HG03342 (cell line): ENCODE measurements around the gene MICAL1.
"Not testable (repeated sequence)": the region's sequence is repeated elsewhere in the genome, so short reads cannot be mapped to it uniquely, and the experiment has no call there.

Experiments
- ATAC-seq: cut with Tn5 transposase; IDR thresholded peaks from one replicate; pipeline ENCODE4 v1.9.1; 2021; ENCODE audit warnings: mild to moderate bottlenecking, moderate library complexity; ENCODE audit not compliant: unreplicated experiment

The MICAL1 gene

GRCh38 chr6:109477184-109477583 lies 21.6 kb upstream of the MICAL1 start:
- ATAC-seq, result no peak

DNA sequence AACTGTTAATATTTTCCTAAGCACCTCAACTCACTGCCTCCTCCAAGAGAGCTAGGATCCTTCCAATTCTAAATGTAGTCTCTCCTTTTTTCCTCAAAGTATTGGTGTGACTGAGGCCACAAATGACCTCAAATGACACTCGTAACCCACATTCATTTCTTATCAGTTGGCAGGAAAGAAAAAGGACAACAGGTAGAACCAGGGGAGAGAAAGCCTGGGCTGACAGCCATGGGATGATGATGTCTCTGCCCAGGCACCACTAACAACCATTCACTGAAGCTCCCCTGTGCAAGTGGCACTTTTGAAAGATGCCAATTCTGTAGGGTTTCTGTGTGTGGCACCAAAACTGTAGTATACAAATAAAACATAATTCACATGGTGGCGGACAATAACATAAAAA lies 20.1 kb upstream of the MICAL1 start:
- no peak for ATAC-seq

DNA sequence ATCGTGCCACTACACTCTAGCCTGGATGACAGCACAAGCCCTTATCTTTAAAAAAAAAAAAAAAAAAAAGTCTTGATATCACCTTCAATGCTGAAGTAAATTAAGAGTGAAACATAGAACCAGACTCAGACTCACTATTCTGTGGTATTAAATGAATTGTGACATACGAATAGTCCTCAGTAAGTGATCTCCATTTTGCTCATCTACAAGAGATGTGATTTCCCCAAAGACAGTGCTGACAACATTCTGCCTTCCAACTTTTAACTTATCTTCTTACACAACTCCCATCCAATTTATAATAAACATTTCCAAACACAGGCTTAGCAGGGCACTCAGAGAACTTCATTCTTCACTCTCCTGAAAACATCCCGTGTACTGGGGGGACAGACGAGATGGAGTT lies 19.4 kb upstream of the MICAL1 start:
- no peak for ATAC-seq

- no peak for ATAC-seq
Measured at GRCh38 chr6:109473120-109473519, 17.5 kb upstream of the MICAL1 start.

DNA sequence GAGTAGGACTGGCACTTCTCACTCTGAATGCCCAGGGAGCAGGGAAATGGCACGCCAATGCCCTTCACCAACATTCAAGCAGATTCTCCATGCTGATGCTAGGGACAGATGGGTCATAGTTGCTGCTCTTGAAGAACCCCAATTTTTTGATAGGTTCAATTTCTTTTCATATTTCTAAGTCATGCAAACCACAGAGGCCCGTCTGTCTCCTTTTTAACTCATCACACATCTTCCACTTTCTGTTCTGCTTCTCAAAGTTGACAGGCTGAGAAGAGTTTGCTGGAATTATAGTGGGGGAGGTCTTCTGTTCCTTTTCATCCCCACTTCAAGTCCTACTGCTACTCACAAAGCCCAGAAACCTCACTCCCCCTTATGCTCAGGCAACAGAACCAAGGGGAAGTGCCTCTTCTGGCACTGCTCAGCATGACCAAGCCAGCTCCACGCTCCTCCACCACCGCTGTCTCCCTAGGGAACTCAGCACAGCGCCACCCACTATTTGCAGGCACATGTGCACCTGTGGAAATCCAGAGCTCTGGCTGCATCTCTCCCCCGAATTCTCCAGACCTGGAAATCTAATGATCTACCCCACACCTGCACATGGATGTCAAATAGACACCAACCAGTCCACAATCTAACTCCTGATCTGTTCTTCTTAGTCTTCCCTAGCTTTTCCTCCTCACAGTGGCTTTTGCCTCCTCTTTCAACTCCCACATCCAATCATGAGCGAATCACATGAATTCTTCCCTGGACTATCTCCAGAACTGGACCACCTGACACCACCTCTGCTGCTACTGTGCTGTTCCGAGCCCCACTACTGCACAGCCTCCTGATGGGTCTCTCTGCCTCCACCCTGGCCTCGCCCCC lies 16.8 kb upstream of the MICAL1 start:
- ATAC-seq, result peak; percentile 68

DNA sequence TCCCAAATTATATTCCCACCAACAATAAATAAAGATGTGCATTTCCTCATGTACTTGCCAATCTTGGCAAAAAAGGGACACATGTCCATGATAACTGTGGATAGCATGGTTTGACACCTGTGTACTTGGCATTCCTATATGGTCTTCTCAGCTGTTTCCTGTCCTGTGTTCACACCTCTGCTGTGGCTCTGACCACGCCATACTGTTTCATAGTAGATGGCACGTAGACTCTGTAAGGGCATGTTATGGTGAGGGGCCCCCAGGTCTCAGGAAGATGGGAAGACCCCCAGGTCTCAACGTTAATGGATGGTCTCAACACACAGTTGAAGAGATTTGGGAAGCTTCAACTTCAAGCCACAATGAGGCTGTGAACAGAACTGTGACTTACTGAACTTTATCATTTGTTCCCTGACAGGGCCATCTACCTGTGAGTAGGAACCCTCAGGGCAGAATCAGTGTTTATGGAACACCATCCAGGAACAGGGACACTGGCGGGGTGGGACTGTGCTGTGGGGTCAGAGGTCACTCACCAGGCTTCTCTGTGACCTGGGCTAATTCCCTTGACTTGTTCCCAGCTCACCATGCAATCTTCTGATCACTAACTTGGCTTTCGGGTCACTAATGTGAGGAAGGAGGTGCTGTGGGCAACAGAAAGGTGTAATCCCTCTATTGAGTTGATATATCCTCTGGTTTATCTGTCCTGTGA lies 15.7 kb upstream of the MICAL1 start:
- ATAC-seq, result no peak

DNA sequence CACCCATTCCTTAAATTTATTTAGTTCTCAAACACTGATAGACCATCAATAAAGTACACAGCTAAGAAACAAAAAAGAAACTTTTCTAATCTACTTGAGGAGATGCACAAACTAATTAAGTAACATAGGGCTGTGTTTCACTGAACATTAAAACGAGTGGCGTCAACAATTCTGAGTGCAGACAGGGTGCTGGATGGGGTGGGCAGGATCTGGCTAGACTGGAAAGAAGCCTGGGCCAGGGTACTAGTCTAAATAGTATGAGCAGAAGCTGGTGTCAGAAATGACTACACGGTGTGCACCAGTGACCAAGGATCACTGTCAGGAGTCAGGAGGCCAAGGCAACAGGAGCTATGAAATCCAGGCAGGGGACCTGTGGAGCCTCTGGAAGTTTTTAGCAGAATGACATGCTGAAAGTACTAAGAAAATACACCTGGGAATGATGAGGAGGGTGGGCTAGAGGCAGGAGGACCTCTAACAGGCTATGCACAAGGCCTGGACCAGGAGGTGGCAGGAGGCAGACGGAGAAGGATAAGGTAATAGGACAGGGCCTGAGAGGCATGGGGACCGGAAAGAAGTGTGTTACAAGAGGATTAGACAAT lies 14.1 kb upstream of the MICAL1 start:
- no peak for ATAC-seq

DNA sequence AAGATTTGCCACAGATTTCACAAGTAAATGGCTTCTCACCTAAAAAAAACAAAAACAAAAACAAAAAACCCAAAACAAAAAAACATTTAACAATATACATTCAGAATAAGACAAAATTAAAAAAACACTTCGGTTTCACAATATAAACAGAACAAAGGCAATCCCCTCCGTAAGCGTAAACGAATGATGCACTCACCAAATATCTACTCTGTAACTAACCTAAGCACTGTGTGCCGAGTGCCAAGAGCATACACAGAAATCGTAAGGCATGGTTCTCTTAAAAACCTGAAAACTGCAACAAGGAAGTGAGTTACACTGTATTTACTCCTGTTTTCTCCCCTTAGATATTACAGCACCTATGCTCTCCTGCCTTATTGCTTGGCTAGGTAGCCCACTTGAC lies 12.1 kb upstream of the MICAL1 start:
- ATAC-seq, result no peak

DNA sequence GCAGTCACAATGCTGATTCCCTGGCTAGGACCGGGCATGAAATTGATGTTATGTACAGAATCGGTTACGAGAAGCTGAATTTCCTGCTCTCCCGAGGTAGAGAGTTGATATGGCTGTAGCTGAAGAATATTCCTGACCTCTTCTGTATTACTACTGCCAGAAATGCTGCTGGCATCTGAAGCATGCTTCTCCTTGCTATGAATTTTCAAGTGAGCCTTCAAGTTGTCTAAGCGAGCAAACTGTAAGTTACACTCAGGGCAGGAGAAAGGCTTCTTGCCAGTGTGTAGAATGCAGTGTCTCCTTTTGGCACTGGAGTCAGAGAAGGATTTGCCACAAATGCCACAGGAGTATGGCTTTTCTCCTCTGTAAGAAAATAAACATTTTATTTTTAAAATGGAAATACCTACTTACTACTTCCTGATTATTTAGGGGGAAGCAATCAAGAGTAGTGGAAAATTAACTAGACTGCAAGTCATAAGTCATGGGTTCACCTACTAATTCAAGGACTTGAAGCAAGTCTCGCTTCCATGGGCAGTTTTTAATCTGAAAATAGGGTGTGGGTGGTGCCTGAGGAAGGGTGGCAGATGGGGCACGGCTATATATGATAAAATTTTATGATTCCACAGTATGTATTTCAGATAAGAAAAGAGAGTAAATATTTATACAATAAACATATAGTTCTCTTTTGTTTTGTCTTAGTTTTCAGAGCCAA lies 10.8 kb upstream of the MICAL1 start:
- ATAC-seq, result no peak

DNA sequence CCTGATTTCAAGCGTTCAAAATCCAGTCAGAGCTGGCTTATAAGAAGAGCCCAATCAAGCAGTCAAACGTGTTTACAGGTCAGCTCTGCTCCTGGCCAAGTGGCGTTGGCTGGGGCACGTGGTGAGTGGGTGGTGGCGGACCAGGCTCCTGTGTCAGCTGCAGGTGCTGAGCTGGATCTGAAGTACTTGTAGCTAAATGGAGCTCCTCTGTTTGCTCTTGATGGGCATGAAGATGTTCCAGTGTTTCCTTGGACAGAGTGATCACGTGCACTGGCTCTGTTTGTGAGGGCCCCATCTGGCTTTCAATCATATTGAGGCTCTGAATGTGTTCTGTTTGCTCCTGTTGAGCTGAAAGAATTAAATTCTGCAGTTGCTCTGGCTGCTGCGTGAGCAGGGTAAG lies 10.2 kb upstream of the MICAL1 start:
- no peak for ATAC-seq

DNA sequence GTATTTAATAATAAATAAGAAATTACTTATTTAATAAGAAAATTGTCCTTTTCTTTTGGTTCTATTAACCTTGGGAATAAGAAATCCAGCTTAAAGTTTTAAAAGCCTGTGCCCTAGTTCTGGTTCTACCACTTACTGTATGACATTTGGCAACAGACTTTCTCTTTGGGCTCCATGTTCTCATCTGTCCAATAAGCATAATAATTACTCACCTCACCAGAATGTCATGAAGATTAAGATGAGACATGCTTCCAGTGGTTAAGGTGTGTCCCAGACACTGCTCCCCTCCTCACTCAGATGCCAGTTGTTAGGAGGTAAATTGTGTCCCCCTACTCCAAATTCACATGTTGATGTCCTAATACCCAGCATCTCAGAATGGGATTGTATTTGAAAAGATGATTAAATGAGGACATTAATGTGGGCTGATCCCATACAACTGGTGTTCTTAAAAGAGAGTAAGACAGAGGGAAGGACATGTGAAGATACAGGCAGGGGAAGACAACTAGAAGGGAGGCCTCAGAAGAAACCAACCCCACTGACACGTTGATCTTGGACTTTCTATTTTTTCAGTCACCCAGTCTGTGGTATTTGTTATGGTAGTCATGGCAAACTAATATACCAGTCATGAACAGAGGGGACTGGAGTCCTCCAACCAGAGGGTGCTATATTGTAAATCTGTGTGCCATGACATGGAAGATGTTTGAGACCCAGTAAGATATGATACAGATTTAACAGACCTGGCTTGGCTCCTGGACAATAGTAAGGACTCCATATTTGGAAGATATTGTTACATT lies 6.4 kb upstream of the MICAL1 start:
- no peak for ATAC-seq

DNA sequence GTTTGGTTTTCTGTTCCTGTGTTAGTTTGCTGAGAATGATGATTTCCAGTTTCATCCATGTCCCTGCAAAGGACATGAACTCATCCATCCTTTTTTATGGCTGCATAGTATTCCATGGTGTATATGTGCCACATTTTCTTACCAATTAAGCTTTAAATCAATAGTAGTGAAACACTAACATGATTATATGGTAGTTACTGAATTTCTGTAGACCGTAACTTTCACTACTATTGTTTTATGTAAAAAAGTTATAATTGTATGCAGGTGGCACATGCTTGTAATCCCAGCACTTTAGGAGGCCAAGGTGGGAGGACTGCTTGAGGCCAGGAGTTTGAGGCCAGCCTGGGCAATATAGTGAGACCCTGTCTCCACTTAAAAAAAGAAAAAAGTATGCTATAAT lies 5.6 kb upstream of the MICAL1 start:
- ATAC-seq, result not testable (repeated sequence)

GRCh38 chr6:109460161-109460829 lies 4.7 kb upstream of the MICAL1 start:
- no peak for ATAC-seq

GRCh38 chr6:109458774-109459531 lies 3.4 kb upstream of the MICAL1 start:
- ATAC-seq, result no peak

GRCh38 chr6:109457562-109457996 lies 2.0 kb upstream of the MICAL1 start:
- no peak for ATAC-seq

GRCh38 chr6:109456710-109457561 lies 1.4 kb upstream of the MICAL1 start:
- ATAC-seq, result no peak

DNA sequence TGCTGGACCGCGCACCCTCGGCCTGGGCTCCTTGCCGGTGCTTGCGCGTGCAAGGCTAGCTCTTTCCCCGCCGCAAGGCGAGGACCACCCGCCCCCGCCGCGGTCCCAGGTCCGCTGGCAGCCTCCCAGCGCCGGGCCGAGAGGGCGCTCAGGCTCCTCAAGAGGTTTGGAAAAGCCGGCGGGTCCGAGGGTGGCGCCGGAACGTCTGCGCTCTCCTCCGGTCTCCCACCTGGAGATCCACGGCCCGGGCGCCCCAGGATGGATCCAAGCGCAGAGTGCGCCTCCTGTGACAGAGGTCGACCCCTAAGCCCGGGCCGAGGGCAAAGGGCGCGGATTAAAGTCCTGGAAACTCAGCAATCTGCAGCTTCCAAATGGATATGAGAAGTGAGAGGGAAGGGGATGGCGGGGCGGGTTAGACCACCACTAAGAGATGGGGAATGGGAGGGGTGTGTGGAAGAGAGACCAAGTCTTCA lies 575 bp upstream of the MICAL1 start:
- ATAC-seq, result no peak
